Frontal cortex (tissue), 4 donors: ENCODE measurements around the gene GPS2. TPM values are rescaled to one million over a fixed set of nuclear protein-coding genes. Genes with fewer than 3 reads are reported as not detected.

Experiments used
- DNase-seq, 2 donors: peaks; one replicate each; pipeline ENCODE4 v3.0.0; 2012; ENCODE audit warnings: low spot score in 2 of 2
- FAIRE-seq: peaks from 2 replicates; lab custom pipeline; 2012; peaks lifted over from hg19 to GRCh38; lab: Jason Lieb, UNC
- small RNA-seq: library from RNA; depleted of rRNA; stranded (forward); fragments of <200 nt; gene quantifications from one replicate; pipeline ENCODE3, GENCODE V24; 2014
- total RNA-seq: library from RNA; depleted of rRNA; stranded (reverse); fragments of >200 nt; gene quantifications from one replicate; pipeline ENCODE4 v1.2.3, GENCODE V29; 2014
- donor health status: control.
- donor health status: control.
- donor health status: control.

GPS2 gene
- total RNA-seq, 1 donor from 2014 or later, result 35.5 TPM

DNA sequence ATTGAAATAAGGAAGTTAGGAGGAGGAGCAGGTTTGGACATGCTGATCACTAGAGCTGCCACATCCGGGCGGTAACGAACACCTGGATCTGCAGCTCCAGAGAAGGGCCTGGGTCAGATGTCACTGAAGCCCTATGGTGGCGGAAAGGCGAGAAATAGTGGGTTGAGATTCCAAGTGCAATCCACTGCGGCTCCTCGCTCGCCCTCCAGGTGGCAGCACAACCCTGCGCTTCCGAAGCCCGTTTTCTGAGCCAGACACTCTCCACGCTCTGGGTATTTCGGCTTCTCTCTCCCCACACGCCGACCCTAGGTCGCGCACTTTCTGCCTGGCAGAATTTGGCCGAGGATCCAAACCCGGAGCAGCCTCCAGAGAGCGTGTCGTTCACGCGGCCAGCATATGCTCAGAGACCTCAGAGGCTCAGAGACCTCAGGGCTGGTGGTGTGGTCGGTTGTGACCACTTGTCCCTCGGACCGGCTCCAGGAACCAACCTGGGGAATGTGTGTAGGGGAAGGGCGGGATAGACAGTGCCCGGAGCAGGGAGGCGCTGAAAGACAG lies 34.6 kb downstream of the GPS2 start:
- DNase-seq (peak; percentile 88 to 95), FAIRE-seq (no peak)

DNA sequence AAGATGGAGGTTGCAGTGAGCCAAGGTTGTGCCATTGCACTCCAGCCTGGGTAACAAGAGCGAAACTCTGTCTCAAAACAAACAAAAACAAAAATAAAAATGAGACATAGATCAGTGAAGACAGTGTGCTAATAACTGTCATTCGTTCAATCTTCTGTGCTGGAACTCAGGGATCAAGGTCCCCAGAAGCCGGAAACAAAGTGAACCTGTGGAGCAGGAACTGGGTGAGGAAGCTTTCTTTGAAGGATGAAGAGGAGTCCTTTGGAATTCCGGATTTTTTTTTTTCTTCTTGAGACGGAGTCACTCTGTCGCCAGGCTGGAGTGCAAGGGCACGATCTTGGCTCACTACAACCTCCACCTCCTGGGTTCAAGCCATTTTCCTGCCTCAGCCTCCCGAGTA lies 35.7 kb downstream of the GPS2 start:
- no peak for FAIRE-seq
- peak in 1 of 2 donors; percentile 6 for DNase-seq

DNA sequence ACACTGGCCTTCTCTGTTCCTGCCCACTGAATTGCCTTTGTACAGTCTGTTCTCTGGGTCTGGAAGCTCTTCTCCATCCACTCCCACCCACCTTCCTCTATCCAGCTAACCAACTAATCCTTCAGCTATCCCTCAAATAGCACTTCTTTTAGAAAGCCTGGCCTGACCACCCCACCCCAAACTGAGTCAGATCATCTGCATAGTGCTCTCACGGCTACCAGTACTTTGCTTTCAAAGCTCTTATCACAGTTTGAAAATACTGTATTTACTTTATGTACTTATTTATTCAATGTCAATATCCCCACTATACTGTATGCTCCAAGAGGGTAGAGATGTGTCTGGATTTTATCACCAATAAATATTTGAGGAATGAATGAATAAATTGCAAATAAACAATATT lies 48.4 kb downstream of the GPS2 start:
- FAIRE-seq (no peak), DNase-seq (no peak)

DNA sequence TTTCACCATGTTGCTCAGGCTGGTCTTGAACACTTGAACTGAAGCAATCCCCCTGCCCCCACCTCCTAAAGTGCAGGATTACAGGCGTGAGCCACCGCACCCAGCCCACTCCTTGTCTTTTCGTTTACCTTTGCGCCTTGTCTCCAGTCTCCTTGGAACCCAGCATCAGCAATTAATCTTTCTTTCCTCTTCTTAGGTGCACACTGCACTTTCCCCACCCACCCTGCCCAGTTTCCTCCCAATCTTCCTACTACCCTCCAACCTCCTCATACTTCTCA lies 51.4 kb downstream of the GPS2 start:
- no peak for DNase-seq
- FAIRE-seq, result no peak

DNA sequence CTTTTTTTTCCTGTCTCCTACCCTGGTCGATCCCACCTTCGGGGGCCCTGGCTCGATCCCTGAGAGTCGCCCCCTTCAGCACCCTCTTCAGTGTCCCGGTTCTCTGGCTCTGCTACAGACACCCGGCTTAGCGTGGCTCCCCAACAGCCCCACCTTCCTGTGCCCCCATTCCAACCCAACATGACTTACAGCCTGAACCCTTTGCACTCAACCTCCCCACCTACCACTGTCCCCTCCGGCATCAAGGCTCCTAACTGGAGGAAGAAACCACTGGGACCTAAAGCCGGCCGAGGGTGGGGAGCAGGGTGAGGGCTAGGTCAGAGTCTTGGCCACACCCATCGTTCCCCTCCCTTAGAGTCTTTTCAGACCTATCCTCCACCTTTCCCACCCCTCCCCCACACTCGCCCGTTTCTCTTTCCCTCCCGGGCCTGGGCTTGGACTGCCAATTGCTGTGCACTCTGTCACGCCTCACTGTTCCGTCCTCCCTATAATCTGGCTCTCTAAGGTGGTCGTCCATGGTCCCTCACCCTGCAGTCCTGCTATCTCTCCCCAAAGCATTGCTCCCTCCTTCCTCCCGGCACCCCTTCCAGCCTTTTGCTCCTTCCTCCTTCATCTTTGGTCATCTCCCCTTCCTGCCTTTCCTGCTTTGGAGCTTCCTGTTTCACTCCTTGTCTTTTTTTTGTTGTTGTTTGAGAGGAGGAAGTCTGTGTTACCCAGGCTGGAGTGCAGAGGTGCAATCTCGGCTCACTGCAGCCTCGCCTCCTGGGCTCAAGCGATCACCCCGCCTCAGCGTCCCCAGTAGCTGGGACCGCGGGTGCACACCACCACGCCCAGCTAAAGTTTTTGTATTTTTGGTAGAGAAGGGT lies 52.0 kb downstream of the GPS2 start:
- FAIRE-seq (no peak), DNase-seq (no peak)

Small RNAs within 50 kb of the gene (small RNA-seq; reads per million reads assigned to genes)
- gene AC026954.2 (not detected), gene RF00019 (not detected)

Other genes with a start within 250 kb of the GPS2 start
- not detected for gene CLEC10A, start 235.1 kb downstream of the GPS2 start, total RNA-seq
- gene ASGR2, start 200.5 kb downstream of the GPS2 start, total RNA-seq, result not detected
- 18.8 TPM for gene ASGR1, start 136.0 kb downstream of the GPS2 start, total RNA-seq
- 111 TPM for gene DLG4, start 95.5 kb downstream of the GPS2 start, total RNA-seq
- gene ACADVL, start 95.4 kb downstream of the GPS2 start, total RNA-seq, result 65.6 TPM
- 53.4 TPM for gene DVL2, start 80.8 kb downstream of the GPS2 start, total RNA-seq
- gene PHF23, start 75.9 kb downstream of the GPS2 start, total RNA-seq, result 34.6 TPM
- 108 TPM for gene GABARAP, start 72.9 kb downstream of the GPS2 start, total RNA-seq
- 18.8 TPM for gene CTDNEP1, start 63.6 kb downstream of the GPS2 start, total RNA-seq
- 26.9 TPM for gene ELP5, start 63.1 kb downstream of the GPS2 start, total RNA-seq
- 0.82 TPM for gene CLDN7, start 52.9 kb downstream of the GPS2 start, total RNA-seq
- under 0.01 TPM for gene SLC2A4, start 33.6 kb downstream of the GPS2 start, total RNA-seq
- gene YBX2, start 20.7 kb downstream of the GPS2 start, total RNA-seq, result 1.2 TPM
- 208 TPM for gene EIF5A, start 7.7 kb downstream of the GPS2 start, total RNA-seq
- 44.8 TPM for gene NEURL4, start 14.0 kb upstream of the GPS2 start, total RNA-seq
- gene ACAP1, start 21.2 kb upstream of the GPS2 start, total RNA-seq, result 0.41 TPM
- gene KCTD11, start 36.8 kb upstream of the GPS2 start, total RNA-seq, result 3.3 TPM
- gene TMEM95, start 39.8 kb upstream of the GPS2 start, total RNA-seq, result not detected
- gene TNK1, start 65.7 kb upstream of the GPS2 start, total RNA-seq, result 0.82 TPM
- gene PLSCR3, start 79.2 kb upstream of the GPS2 start, total RNA-seq, result 10.6 TPM
- gene TMEM256, start 88.7 kb upstream of the GPS2 start, total RNA-seq, result 80.3 TPM
- gene NLGN2, start 92.5 kb upstream of the GPS2 start, total RNA-seq, result 8.2 TPM
- not detected for gene SPEM1, start 105.0 kb upstream of the GPS2 start, total RNA-seq
- gene SPEM2, start 110.3 kb upstream of the GPS2 start, total RNA-seq, result not detected
- gene SPEM3, start 113.5 kb upstream of the GPS2 start, total RNA-seq, result not detected
- 2.0 TPM for gene TMEM102, start 120.1 kb upstream of the GPS2 start, total RNA-seq
- 5.3 TPM for gene FGF11, start 124.2 kb upstream of the GPS2 start, total RNA-seq
- 16.7 TPM for gene CHRNB1, start 129.7 kb upstream of the GPS2 start, total RNA-seq
- gene ZBTB4, start 164.3 kb upstream of the GPS2 start, total RNA-seq, result 11.8 TPM
- gene SLC35G6, start 166.1 kb upstream of the GPS2 start, total RNA-seq, result not detected
- gene POLR2A, start 169.0 kb upstream of the GPS2 start, total RNA-seq, result 33.0 TPM
- 3.7 TPM for gene TNFSF12, start 233.7 kb upstream of the GPS2 start, total RNA-seq
- gene TNFSF13, start 243.4 kb upstream of the GPS2 start, total RNA-seq, result 1.2 TPM
- gene SENP3, start 246.6 kb upstream of the GPS2 start, total RNA-seq, result 102 TPM